GM12801 (cell line): ENCODE results near the gene SLC13A5.

Experiments used
- TF ChIP-seq, protein P1 (sequence below): IDR thresholded peaks from one replicate; pipeline ENCODE4 v1.5.1; 2011; ENCODE audit warnings: control low read depth; ENCODE audit not compliant: insufficient read length; ENCODE audit errors: extremely low read depth

Gene SLC13A5

DNA sequence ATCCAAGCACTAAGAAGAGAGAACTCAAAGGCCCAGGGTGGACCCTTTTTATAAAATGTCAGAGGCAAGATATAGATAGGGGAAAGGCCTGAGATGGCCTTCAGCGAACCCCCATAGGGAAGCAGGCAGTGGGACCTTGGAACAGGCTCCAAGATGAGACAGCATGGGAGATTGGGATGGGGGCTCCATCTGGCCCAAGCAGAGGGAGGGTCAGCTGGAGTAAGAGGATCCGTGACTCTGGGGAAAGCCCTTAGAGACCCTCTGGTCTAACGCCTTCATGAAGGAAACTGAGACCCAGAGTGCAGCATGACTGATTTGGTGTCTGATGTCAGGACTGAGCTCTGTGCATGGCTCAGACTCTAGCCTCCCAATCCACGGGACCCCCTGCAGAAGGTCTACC is 30.8 kb downstream of the SLC13A5 start:
- TF ChIP-seq, protein P1, sequence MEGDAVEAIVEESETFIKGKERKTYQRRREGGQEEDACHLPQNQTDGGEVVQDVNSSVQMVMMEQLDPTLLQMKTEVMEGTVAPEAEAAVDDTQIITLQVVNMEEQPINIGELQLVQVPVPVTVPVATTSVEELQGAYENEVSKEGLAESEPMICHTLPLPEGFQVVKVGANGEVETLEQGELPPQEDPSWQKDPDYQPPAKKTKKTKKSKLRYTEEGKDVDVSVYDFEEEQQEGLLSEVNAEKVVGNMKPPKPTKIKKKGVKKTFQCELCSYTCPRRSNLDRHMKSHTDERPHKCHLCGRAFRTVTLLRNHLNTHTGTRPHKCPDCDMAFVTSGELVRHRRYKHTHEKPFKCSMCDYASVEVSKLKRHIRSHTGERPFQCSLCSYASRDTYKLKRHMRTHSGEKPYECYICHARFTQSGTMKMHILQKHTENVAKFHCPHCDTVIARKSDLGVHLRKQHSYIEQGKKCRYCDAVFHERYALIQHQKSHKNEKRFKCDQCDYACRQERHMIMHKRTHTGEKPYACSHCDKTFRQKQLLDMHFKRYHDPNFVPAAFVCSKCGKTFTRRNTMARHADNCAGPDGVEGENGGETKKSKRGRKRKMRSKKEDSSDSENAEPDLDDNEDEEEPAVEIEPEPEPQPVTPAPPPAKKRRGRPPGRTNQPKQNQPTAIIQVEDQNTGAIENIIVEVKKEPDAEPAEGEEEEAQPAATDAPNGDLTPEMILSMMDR = no peak

DNA sequence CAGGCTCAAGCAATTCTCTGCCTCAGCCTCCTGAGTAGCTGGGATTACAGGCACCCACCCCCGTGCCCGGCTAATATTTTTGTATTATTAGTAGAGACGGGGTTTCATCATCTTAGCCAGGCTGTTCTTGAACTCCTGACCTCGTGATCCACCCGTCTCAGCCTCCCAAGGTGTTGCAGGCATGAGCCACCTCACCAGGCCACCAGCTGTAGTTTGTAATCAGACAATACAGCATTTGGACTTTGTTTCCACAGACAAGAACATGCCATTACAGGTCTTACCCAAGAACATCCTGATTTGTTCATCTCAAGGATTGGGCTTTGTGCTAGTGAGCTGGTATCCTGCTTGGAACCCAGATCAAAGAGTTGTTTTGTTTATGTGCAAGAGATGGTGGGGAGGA is 31.5 kb downstream of the SLC13A5 start:
- TF ChIP-seq, protein P1 = no peak

DNA sequence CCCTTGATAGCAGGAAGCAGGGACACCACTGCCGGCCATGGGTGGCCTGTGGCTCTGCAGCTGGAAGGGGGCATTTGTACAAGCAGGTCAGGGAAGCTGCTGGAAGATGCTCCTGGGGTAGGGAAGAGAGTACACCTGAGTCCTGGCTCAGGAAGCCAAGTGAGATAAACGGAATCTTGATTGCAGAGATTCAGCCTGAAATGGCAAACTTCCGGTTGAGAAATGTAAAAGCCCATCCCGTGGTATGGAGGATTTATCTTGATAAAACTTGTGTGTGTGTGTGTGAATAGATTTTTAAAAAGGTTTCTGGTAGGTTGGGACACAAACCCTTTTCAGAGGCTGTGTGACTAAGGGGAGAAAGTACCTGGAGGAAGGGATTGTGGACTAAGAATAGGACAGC is 32.0 kb downstream of the SLC13A5 start:
- TF ChIP-seq, protein P1 = no peak

DNA sequence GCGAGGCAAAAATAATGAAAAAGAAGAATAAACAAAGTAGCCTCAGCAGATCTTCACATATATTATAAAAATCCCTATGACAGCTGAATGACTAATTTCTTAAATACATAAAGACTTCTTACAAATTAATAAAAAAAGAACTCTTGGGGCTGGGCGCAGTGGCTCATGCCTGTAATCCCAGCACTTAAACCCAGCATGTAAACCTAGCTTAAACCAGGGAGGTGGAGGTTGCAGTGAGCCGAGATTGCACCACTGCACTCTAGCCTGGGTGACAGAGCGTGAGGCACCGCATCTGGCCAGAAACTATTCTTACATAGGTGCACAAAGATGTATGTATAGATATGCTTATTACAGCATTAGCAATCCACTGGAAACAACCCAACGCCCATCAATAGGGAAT is 33.9 kb downstream of the SLC13A5 start:
- TF ChIP-seq, protein P1 = no peak

DNA sequence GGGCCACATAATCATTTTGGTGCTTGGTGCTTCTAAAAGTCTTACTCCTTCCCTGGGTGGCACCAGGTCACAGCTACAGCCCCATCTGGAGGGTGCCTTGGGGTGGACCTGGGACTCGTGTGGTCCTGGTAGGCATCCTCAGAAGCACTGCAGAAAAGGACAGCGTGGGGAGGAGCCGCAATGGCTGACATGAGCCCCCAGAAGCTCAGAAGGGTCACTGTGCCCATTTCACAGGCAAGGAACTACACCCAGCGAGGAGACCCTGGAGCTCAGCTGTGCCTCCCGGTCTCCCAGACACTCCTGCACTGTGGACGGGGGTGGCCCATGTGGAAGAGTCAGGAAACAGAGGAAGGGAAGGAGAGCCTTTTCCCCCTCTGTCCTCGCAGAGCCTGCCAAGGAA is 35.2 kb downstream of the SLC13A5 start:
- TF ChIP-seq, protein P1 = no peak

DNA sequence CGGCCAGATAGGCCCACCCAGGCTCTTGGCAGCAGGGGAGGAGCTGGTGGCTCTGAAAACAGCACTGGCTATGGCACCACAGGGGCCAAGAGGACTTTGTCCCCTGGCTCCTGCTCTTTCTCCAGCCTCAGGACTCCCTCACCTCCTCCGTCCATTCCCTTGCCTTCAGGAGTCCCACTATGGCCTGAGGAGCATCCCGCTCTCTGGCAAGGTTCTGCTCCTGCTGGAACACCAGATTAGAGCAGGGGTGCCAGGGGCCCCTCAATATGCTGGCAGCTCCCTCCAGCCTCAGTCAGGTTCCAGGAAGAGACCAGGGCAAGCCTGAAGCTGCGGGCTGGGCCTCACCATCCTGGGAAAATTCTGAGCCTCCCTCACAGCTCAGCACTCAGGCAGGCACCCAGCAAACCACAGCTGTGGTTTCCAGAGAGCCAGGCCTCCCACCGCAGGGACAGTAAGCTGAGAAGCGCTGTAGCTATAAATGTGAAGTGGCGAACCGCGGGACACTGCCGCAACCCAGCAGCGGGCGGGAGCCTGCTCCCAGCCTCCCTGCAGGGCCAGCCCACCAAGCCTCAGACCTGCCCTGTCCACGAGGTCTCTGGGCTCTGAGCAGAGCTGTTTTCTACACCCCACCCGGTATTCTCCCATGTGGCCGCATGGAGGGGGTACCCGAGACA is 35.9 kb downstream of the SLC13A5 start:
- TF ChIP-seq, protein P1 = no peak

DNA sequence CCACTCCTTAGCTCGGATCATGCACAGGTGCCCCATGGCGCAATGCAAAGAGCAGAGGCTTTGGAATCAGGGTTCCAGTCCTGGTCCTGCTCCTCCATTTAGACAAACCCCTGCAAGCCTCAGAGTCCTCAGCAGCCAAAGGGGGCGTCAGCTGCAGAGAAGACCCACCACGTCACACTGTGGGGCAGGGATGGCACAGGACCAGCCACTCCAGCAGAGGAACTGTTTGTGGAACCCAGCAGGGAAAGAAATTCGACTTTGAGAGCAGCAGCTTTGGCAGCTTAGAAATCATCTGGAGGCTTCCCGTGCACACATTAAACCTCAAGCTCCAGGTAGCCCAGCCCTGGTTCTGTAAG is 36.4 kb downstream of the SLC13A5 start:
- TF ChIP-seq, protein P1 = no peak
